Urinary bladder (tissue), 4 donors: ENCODE data around the gene GUCD1. TPM values are rescaled to one million over a fixed set of nuclear protein-coding genes. Genes with fewer than 3 reads are reported as not detected.

Experiments used
- DNase-seq: peaks from one replicate; pipeline ENCODE4 v3.0.0-alpha.2; 2015; ENCODE audit errors: extremely low spot score
- H3K27ac ChIP-seq: one replicate; pipeline ENCODE4 v1.5.1; 2013; ENCODE audit warnings: low read depth, mild to moderate bottlenecking, moderate library complexity
- H3K36me3 ChIP-seq: one replicate; pipeline ENCODE4 v1.6.1; 2013; ENCODE audit warnings: mild to moderate bottlenecking, moderate library complexity; ENCODE audit not compliant: insufficient read depth
- H3K4me1 ChIP-seq: one replicate; pipeline ENCODE4 v1.6.1; 2013; ENCODE audit warnings: mild to moderate bottlenecking, moderate library complexity; ENCODE audit not compliant: insufficient read depth
- H3K4me3 ChIP-seq: one replicate; pipeline ENCODE4 v1.5.1; 2013; ENCODE audit warnings: low read depth, low read length
- WGBS: extraction: QIAGEN DNeasy Blood & Tissue Kit; methylation state at CpG from one replicate; pipeline ENCODE4 v1.1.7; 2013; 5-methylcytosine and 5-hydroxymethylcytosine counted together
- polyA plus RNA-seq: library from polyadenylated mRNA; stranded (reverse); fragments of 200-250 nt; gene quantifications from one replicate; pipeline ENCODE4 v1.2.3, GENCODE V29; 2013
- total RNA-seq: library from RNA; depleted of rRNA; stranded (reverse); fragments of >200 nt; gene quantifications from one replicate; pipeline ENCODE4 v1.2.3, GENCODE V29; 2014
- donor health status: healthy with polysubstance abuse.
- donor health status: healthy.

The GUCD1 gene
- total and polyA plus RNA-seq, 2 donors: 61.3 to 111 TPM

- no peak for DNase-seq
- 91% methylated on average over 2 of the region's 2 CpGs for WGBS
- no peaks in the 10 kb centered on the region for H3K36me3 ChIP-seq
- no peak overlapping the region for H3K4me3 ChIP-seq
- no peak overlapping the region for H3K27ac ChIP-seq
- H3K4me1 ChIP-seq: no peaks in the 10 kb centered on the region
Observed at GRCh38 chr22:24504540-24504939, 50.4 kb downstream of the GUCD1 start.

- WGBS: 92% methylated on average over 5 of the region's 5 CpGs
- Histone ChIP-seq H3K4me3 (no peak overlapping the region), H3K36me3 (no peaks in the 10 kb centered on the region), H3K4me1 (no peaks in the 10 kb centered on the region), H3K27ac (no peak overlapping the region)
- DNase-seq: no peak
Observed at GRCh38 chr22:24503843-24504338, 51.0 kb downstream of the GUCD1 start.

GRCh38 chr22:24503137-24503842 lies 51.6 kb downstream of the GUCD1 start:
- H3K4me3 ChIP-seq: no peak overlapping the region
- no peaks in the 10 kb centered on the region for H3K36me3 ChIP-seq
- H3K4me1 ChIP-seq: no peaks in the 10 kb centered on the region
- DNase-seq: no peak
- WGBS: 77% methylated on average over 7 of the region's 7 CpGs
- no peak overlapping the region for H3K27ac ChIP-seq

GRCh38 chr22:24502541-24502940 lies 52.4 kb downstream of the GUCD1 start:
- no peak overlapping the region for H3K4me3 ChIP-seq
- H3K4me1 ChIP-seq: no peaks in the 10 kb centered on the region
- H3K36me3 ChIP-seq: no peaks in the 10 kb centered on the region
- no peak overlapping the region for H3K27ac ChIP-seq
- no peak for DNase-seq
- WGBS: 84% methylated on average over 1 of the region's 1 CpG

- no peaks in the 10 kb centered on the region for H3K36me3 ChIP-seq
- H3K27ac ChIP-seq: no peak overlapping the region
- WGBS: 84% methylated on average over 7 of the region's 7 CpGs
- DNase-seq: no peak
- H3K4me3 ChIP-seq: no peak overlapping the region
- H3K4me1 ChIP-seq: no peaks in the 10 kb centered on the region
Observed at GRCh38 chr22:24502034-24502433, 52.9 kb downstream of the GUCD1 start.

DNA sequence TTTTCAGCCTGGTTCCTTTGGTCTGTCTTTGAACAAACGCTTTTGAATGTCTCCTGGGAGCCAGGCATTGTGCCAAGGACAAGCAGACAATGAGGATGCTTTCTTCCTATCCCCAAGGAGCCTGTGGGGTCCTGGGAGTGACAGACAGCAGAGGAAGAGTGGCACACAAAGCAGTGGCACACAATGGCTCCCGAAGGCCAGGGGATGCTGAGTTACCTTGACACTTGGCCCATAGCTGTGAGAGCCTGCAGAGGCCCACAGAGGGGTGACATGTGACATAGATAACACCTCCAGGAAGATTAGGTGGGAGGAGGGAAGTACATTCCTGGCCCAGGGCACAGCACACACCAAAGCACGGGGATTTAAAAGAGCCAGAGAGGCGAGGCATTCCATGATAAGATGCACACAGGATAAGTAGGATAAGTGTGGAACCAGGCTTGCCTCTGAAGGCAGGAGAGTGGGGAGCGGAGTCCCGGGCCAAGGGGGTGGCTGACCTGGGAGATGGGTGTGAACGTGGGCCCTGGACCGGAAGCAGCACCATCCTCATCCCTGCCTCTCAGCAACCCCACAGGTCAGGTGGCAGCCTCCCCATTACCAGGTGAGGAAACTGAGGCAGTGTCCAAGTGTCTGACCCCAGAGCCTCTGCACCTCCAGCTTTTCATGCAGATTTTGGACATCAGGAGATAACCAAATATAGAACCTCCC lies 53.5 kb downstream of the GUCD1 start:
- Histone ChIP-seq H3K4me1 (no peaks in the 10 kb centered on the region), H3K4me3 (no peak overlapping the region), H3K27ac (no peak overlapping the region), H3K36me3 (no peaks in the 10 kb centered on the region)
- DNase-seq: no peak
- WGBS: 70% methylated on average over 8 of the region's 8 CpGs

DNA sequence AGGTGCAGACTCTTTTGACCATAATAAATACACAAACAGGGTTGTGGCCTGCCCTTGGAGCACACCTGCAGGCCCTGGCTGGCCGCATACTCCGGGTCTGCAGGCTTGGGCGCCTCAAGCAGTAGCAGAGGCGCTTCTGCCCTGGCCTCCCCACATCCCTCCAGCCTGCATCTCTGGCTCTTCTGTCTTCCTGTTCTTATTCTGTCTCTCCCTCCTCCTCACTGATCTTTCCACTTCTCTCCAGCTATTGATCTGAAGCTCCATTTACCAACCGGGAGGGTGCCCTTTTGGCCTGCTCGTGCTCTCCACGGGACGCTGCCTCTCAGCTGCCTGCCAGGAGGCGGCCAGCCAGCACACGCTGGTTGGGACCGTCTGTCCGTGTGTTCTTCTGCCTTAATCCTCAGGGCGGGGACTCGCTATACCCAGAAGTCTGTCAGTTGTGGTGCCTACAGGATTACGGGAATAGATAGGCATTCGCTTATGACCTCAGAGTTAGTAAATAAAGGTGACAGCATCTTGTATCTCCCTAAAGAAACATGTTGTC lies 54.6 kb downstream of the GUCD1 start:
- no peak overlapping the region for H3K4me3 ChIP-seq
- no peak for DNase-seq
- no peak overlapping the region for H3K27ac ChIP-seq
- 59% methylated on average over 16 of the region's 16 CpGs for WGBS
- H3K36me3 ChIP-seq: no peaks in the 10 kb centered on the region
- H3K4me1 ChIP-seq: no peaks in the 10 kb centered on the region

DNA sequence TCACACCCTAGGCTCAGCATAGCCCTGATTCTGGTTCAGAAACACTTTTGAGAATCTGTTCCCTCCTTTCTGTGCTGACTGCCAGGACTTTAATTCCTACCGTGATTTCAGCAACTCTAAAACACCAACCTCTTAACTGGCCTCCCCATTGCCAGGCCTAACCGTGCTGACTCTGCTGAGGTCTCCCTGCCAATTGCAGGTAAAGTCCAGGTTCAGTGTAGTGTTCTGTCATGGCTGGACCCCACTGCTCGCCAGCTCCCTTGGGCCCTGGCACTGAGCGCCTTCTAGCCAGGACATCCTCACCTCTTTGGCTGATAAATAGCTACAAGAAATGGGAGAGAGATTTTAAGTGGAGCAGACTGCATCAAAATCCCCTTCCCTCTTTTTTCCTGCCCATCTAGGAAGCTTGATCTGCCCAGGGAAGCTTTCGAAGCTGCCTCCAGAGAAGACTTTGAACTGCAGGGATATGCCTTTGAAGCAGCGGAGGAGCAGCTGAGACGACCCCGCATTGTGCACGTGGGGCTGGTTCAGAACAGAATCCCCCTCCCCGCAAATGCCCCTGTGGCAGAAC lies 55.1 kb downstream of the GUCD1 start:
- no peak for DNase-seq
- Histone ChIP-seq H3K4me1 (no peaks in the 10 kb centered on the region), H3K36me3 (no peaks in the 10 kb centered on the region), H3K27ac (no peak overlapping the region), H3K4me3 (no peak overlapping the region)
- 94% methylated on average over 10 of the region's 10 CpGs for WGBS

- no peak overlapping the region for H3K4me3 ChIP-seq
- no peaks in the 10 kb centered on the region for H3K36me3 ChIP-seq
- no peak for DNase-seq
- H3K4me1 ChIP-seq: no peaks in the 10 kb centered on the region
- H3K27ac ChIP-seq: no peak overlapping the region
- WGBS: 95% methylated on average over 11 of the region's 11 CpGs
Observed at GRCh38 chr22:24498824-24499223, 56.1 kb downstream of the GUCD1 start.

GRCh38 chr22:24497841-24498258 lies 57.1 kb downstream of the GUCD1 start:
- H3K36me3 ChIP-seq: no peaks in the 10 kb centered on the region
- no peak overlapping the region for H3K4me3 ChIP-seq
- DNase-seq: no peak
- H3K4me1 ChIP-seq: no peaks in the 10 kb centered on the region
- 89% methylated on average over 2 of the region's 2 CpGs for WGBS
- no peak overlapping the region for H3K27ac ChIP-seq

DNA sequence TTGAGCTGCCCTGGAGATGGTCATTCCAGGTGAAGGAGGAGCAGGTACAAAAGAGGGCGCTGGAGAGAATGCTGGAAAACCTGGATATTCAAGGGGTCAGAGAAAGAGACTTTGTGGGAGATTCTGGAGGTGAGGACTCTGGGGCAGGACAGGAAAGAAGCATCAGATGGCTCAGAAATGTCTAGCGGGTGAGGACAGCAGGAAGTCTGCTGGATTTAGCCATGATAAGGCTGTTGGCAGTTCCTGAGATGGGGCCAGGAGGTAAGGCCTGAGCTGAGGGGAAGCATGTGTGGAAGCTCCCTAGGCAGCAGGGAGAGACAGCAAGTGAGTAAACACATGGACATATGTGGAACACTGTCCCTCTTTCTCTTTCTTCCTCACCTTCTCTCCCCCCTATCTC lies 58.3 kb downstream of the GUCD1 start:
- Histone ChIP-seq H3K27ac (no peak overlapping the region), H3K4me1 (no peaks in the 10 kb centered on the region), H3K36me3 (no peaks in the 10 kb centered on the region), H3K4me3 (no peak overlapping the region)
- 88% methylated on average over 2 of the region's 2 CpGs for WGBS
- no peak for DNase-seq

- DNase-seq: no peak
- H3K4me1 ChIP-seq: no peaks in the 10 kb centered on the region
- 69% methylated on average over 5 of the region's 5 CpGs for WGBS
Observed at GRCh38 chr22:24496234-24496633, 58.7 kb downstream of the GUCD1 start.

DNA sequence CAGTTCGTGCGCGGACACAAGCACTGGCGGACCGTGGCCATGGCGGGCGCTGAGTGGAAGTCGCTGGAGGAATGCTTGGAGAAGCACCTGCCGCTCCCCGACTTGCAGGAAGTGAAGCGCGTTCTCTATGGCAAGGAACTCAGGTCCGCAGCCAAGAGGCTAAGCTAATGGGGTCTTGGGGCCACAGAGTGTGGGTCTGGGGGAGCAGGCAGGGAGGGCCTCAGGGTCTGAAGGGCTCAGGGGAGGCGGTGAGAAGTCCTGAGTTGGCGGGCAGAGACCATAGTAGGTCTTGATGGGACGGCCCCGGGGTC lies 59.6 kb downstream of the GUCD1 start:
- 97% methylated on average over 17 of the region's 17 CpGs for WGBS
- Histone ChIP-seq H3K4me1 (no peaks in the 10 kb centered on the region), H3K36me3 (no peaks in the 10 kb centered on the region), H3K4me3 (no peak overlapping the region), H3K27ac (no peak overlapping the region)
- DNase-seq: no peak

More at GRCh38 chr22:24496234-24496633, 58.7 kb downstream of the GUCD1 start:
- no peak overlapping the region for H3K4me3 ChIP-seq
- no peaks in the 10 kb centered on the region for H3K36me3 ChIP-seq
- no peak overlapping the region for H3K27ac ChIP-seq
